GM18870 (cell line): ENCODE data around the gene H1-8.

Source experiments
- ATAC-seq: cut with Tn5 transposase; IDR thresholded peaks from one replicate; pipeline ENCODE4 v1.9.1; 2021; ENCODE audit warnings: moderate library complexity; ENCODE audit not compliant: unreplicated experiment

Gene H1-8

GRCh38 chr3:129592381-129593131 is 49.6 kb downstream of the H1-8 start:
- ATAC-seq, result no peak

- no peak for ATAC-seq
Observed at GRCh38 chr3:129593230-129593594, 50.2 kb downstream of the H1-8 start.

GRCh38 chr3:129593595-129594339 is 50.8 kb downstream of the H1-8 start:
- ATAC-seq, result no peak

GRCh38 chr3:129594409-129594808 is 51.4 kb downstream of the H1-8 start:
- no peak for ATAC-seq

- no peak for ATAC-seq
Observed at GRCh38 chr3:129594907-129595390, 52.0 kb downstream of the H1-8 start.

GRCh38 chr3:129595544-129596193 is 52.7 kb downstream of the H1-8 start:
- ATAC-seq, result no peak

- ATAC-seq, result no peak
Observed at GRCh38 chr3:129596194-129597086, 53.5 kb downstream of the H1-8 start.

GRCh38 chr3:129597087-129597999 is 54.4 kb downstream of the H1-8 start:
- ATAC-seq, result no peak

- no peak for ATAC-seq
Observed at GRCh38 chr3:129598000-129598381, 55.0 kb downstream of the H1-8 start.

GRCh38 chr3:129598484-129598883 is 55.5 kb downstream of the H1-8 start:
- ATAC-seq, result no peak

GRCh38 chr3:129599073-129599472 is 56.1 kb downstream of the H1-8 start:
- ATAC-seq, result no peak

GRCh38 chr3:129599607-129600006 is 56.6 kb downstream of the H1-8 start:
- no peak for ATAC-seq

- ATAC-seq, result no peak
Observed at GRCh38 chr3:129600348-129600747, 57.4 kb downstream of the H1-8 start.
